Measurements from ENCODE around the gene FLNB.

- TF ChIP-seq POLR2AphosphoS5 (IDR thresholded peaks at IDR 0.05; ENCODE audit: low read depth, low read length) = no peak
- TF ChIP-seq POLR2A (IDR thresholded peaks at IDR 0.05; ENCODE audit: low read depth, low read length) = no peak
- no peak for TF ChIP-seq TAF1 (IDR thresholded peaks at IDR 0.05; ENCODE audit: low read depth, low read length)
- no peak for TF ChIP-seq POU2F2 (IDR thresholded peaks at IDR 0.05; ENCODE audit: low read depth, low read length)
- TF ChIP-seq SPI1 (IDR thresholded peaks at IDR 0.05; ENCODE audit: low read depth, low read length) = 0 out of 2 replicates have a peak, but pooled peaks have one; percentile 24
Measured at GRCh38 chr3:58200846-58201355, 192.7 kb downstream of the FLNB start.

Measured in GM12891 (cell line).